ENCODE measurements around the gene TARS2.

The TARS2 gene

DNA sequence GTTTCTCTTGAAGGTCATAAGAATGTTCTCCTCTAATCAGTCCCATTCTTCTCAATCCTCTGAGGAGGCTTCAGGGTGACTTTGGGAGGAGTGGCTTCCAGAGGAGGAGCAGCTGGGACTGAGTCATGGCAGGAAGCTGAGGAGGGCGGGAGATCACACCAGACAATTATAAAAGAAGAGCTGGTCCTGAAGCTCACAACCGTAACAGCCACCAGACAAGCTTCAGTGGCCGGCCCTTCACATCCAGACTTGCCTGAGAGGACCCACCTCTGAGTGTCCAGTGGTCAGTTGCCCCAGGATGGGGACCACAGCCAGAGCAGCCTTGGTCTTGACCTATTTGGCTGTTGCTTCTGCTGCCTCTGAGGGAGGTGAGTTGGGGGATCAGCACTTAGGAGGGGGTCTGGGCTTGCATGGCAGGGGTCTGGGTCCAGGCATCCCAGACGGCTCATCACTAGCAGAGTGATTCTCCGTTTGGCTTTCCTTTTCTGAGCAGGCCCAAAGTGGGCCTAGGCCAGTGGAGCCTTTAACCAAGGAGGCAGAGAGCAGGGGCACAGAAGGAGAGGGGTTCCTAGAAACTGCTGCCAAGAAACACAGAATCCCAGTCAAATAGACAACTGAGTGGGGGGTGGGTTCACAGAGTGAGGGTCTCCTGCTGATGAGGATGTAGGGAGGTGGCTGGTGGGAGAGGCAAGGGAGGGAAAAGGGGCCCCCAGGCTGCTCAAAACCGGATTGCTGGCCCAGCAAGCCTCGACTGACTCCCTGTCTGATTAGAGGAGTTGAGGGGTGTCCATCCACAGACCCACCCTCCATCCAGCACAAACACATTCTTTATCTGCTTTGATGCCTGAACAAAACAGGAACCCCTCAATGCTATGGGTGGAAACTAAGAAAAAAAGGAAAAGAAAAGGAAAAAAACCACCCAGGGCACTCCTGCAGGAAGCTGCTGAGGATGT, 21.0 kb downstream of the TARS2 start, which contains the start of gene ECM1:
Gene ECM1 (plus strand): TSS at position 198 of the 953 bp plus-strand sequence. CDS start 101 bp downstream, at position 299.
- Histone ChIP-seq H3K27ac (ENCODE audit: insufficient read depth, low read length, poor library complexity, severe bottlenecking) (no peak within 1 kb of the TSS), H3K4me1 (ENCODE audit: control insufficient read depth, insufficient read depth, low read length, poor library complexity, severe bottlenecking) (no peaks in the 10 kb centered on the region), H3K27me3 (replicated peaks; ENCODE audit: control insufficient read depth, insufficient read depth, low read length, poor library complexity, severe bottlenecking) (no peaks in the 10 kb centered on the region), H3K4me3 (ENCODE audit: insufficient read depth, low read depth, low read length, poor library complexity, severe bottlenecking) (no peak within 1 kb of the TSS), H3K36me3 (ENCODE audit: control insufficient read depth, insufficient read depth, low read length) (peaks cover 28% of the 10 kb centered on the region), H3K9me3 (ENCODE audit: control insufficient read depth, low read length) (no peaks in the 10 kb centered on the region)
- DNase-seq: no peak

DNA sequence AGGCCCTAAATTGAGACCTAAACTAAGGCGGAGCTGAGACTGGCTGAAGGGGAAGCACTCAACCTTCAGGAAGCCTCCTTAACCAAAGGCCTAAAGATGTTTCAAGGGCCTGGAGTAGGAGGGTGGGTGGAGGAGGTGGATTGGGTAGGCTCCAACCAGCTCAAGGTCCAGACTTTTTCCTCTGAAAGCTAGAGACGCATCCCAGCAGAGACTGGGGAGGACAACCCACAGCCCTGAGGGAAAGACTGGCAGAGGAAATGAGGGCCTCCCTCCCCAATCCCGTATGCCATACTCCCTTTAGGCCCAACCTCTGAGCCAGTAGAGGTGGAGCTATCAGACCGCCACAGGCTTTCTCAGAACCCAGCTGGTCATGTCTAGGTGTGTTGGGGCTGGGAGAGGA, 21.8 kb downstream of the TARS2 start:
- Histone ChIP-seq H3K27ac (ENCODE audit: insufficient read depth, low read length, poor library complexity, severe bottlenecking) (no peak overlapping the region), H3K9me3 (ENCODE audit: control insufficient read depth, low read length) (no peaks in the 10 kb centered on the region), H3K36me3 (ENCODE audit: control insufficient read depth, insufficient read depth, low read length) (peaks cover 27% of the 10 kb centered on the region), H3K4me3 (ENCODE audit: insufficient read depth, low read depth, low read length, poor library complexity, severe bottlenecking) (no peak overlapping the region), H3K4me1 (ENCODE audit: control insufficient read depth, insufficient read depth, low read length, poor library complexity, severe bottlenecking) (no peaks in the 10 kb centered on the region), H3K27me3 (replicated peaks; ENCODE audit: control insufficient read depth, insufficient read depth, low read length, poor library complexity, severe bottlenecking) (no peaks in the 10 kb centered on the region)
- DNase-seq: no peak

DNA sequence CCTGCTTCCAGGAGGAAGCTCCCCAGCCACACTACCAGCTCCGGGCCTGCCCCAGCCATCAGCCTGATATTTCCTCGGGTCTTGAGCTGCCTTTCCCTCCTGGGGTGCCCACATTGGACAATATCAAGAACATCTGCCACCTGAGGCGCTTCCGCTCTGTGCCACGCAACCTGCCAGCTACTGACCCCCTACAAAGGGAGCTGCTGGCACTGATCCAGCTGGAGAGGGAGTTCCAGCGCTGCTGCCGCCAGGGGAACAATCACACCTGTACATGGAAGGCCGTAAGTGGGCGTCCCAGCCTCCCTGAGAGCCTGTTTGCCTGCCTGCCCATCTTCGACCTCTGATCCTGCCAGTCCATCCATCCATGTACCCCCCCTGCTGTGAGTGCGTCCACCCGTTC, 24.3 kb downstream of the TARS2 start:
- no peaks in the 10 kb centered on the region for H3K9me3 ChIP-seq (ENCODE audit: control insufficient read depth, low read length)
- peaks cover 10% of the 10 kb centered on the region for H3K36me3 ChIP-seq (ENCODE audit: control insufficient read depth, insufficient read depth, low read length)
- no peak overlapping the region for H3K27ac ChIP-seq (ENCODE audit: insufficient read depth, low read length, poor library complexity, severe bottlenecking)
- peaks cover 11% of the 10 kb centered on the region for H3K4me1 ChIP-seq (ENCODE audit: control insufficient read depth, insufficient read depth, low read length, poor library complexity, severe bottlenecking)
- H3K4me3 ChIP-seq (ENCODE audit: insufficient read depth, low read depth, low read length, poor library complexity, severe bottlenecking): no peak overlapping the region
- no peak for DNase-seq
- H3K27me3 ChIP-seq (replicated peaks; ENCODE audit: control insufficient read depth, insufficient read depth, low read length, poor library complexity, severe bottlenecking): no peaks in the 10 kb centered on the region

DNA sequence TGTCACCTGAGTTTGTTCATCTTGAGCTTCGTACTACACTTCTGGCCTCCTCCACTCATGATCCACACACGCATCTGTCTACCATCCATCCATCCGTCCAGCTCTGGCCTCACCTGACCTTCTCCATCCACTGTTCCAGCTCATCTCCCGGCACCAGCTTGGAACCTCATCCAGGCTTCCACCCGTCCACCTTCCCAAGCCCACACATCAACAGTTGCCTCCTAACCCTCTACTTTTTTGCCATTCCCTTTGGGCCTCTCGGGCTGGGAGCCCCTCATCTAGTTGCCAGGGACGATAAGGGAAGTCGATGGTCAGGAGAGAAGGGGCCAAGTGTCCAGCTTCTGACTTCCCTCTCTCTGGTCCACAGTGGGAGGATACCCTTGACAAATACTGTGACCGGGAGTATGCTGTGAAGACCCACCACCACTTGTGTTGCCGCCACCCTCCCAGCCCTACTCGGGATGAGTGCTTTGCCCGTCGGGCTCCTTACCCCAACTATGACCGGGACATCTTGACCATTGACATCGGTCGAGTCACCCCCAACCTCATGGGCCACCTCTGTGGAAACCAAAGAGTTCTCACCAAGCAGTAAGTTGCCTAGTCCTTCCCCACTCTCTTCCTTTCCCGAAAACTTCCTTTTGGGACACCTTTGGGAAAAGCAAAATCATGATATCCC, 24.9 kb downstream of the TARS2 start:
- Histone ChIP-seq H3K9me3 (ENCODE audit: control insufficient read depth, low read length) (no peaks in the 10 kb centered on the region), H3K27me3 (replicated peaks; ENCODE audit: control insufficient read depth, insufficient read depth, low read length, poor library complexity, severe bottlenecking) (no peaks in the 10 kb centered on the region), H3K27ac (ENCODE audit: insufficient read depth, low read length, poor library complexity, severe bottlenecking) (no peak overlapping the region), H3K4me3 (ENCODE audit: insufficient read depth, low read depth, low read length, poor library complexity, severe bottlenecking) (no peak overlapping the region), H3K4me1 (ENCODE audit: control insufficient read depth, insufficient read depth, low read length, poor library complexity, severe bottlenecking) (peaks cover 11% of the 10 kb centered on the region), H3K36me3 (ENCODE audit: control insufficient read depth, insufficient read depth, low read length) (peaks cover 5% of the 10 kb centered on the region)
- no peak for DNase-seq

DNA sequence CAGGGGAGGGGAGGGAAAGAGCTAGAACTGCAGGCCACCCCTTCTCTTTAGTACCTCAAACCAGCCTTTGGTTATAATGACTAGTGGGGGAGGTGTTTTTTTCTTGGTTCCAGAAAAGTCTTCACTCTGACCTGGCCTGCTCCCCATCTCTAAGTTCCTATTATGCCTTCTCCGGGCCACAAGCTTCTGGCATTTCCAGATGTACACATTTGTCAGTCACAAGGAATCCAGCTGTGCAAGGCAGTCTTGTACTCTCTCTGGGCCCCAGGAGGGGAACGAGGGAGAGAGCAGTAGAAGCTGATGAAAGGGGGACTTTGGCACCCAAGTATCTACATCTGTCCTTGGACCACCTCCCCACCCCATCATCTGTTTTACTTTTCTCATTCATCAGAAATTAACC, 25.6 kb downstream of the TARS2 start:
- Histone ChIP-seq H3K9me3 (ENCODE audit: control insufficient read depth, low read length) (no peaks in the 10 kb centered on the region), H3K36me3 (ENCODE audit: control insufficient read depth, insufficient read depth, low read length) (peaks cover 3% of the 10 kb centered on the region), H3K27ac (ENCODE audit: insufficient read depth, low read length, poor library complexity, severe bottlenecking) (no peak overlapping the region), H3K27me3 (replicated peaks; ENCODE audit: control insufficient read depth, insufficient read depth, low read length, poor library complexity, severe bottlenecking) (no peaks in the 10 kb centered on the region), H3K4me3 (ENCODE audit: insufficient read depth, low read depth, low read length, poor library complexity, severe bottlenecking) (no peak overlapping the region), H3K4me1 (ENCODE audit: control insufficient read depth, insufficient read depth, low read length, poor library complexity, severe bottlenecking) (peaks cover 11% of the 10 kb centered on the region)
- DNase-seq: no peak

DNA sequence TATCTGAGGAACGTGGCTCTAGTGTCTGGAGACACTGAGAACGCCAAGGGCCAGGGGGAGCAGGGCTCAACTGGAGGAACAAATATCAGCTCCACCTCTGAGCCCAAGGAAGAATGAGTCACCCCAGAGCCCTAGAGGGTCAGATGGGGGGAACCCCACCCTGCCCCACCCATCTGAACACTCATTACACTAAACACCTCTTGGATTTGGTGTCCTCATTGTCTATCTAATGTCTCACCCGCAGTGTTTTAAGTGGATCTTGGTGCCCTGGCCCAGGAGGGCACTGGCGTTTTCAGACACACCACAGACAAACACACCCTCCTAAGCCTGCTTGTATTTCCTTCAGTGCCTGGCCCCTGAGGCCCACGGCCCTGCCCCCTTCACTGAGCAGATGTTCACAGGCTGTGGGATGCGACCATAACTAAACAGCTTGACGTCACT, 26.2 kb downstream of the TARS2 start:
- H3K4me1 ChIP-seq (ENCODE audit: control insufficient read depth, insufficient read depth, low read length, poor library complexity, severe bottlenecking): peaks cover 11% of the 10 kb centered on the region
- DNase-seq: no peak
- no peaks in the 10 kb centered on the region for H3K9me3 ChIP-seq (ENCODE audit: control insufficient read depth, low read length)
- no peak overlapping the region for H3K4me3 ChIP-seq (ENCODE audit: insufficient read depth, low read depth, low read length, poor library complexity, severe bottlenecking)
- H3K27ac ChIP-seq (ENCODE audit: insufficient read depth, low read length, poor library complexity, severe bottlenecking): no peak overlapping the region
- no peaks in the 10 kb centered on the region for H3K27me3 ChIP-seq (replicated peaks; ENCODE audit: control insufficient read depth, insufficient read depth, low read length, poor library complexity, severe bottlenecking)
- H3K36me3 ChIP-seq (ENCODE audit: control insufficient read depth, insufficient read depth, low read length): no peaks in the 10 kb centered on the region

DNA sequence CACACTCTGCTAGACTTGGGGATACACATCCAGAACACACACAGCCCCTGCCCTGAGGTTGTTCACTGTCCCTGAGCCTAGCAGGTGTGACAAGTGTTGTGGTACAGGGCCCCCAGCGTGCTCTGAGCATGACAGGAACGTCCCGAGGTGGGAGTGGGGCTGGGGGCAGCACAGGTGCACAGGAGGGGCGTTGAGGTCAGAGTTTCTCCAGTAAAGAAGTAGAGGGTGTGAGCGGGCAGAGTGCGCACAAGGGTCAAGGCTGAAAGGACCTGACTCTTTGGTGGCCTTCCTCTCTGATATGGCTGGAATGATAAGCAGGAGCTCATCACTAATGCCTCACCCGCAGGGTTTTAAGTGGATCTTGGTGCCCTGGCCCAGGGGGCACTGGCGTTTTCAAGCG, 27.0 kb downstream of the TARS2 start:
- no peaks in the 10 kb centered on the region for H3K36me3 ChIP-seq (ENCODE audit: control insufficient read depth, insufficient read depth, low read length)
- H3K4me1 ChIP-seq (ENCODE audit: control insufficient read depth, insufficient read depth, low read length, poor library complexity, severe bottlenecking): peaks cover 11% of the 10 kb centered on the region
- no peak for DNase-seq
- no peak overlapping the region for H3K27ac ChIP-seq (ENCODE audit: insufficient read depth, low read length, poor library complexity, severe bottlenecking)
- H3K9me3 ChIP-seq (ENCODE audit: control insufficient read depth, low read length): no peaks in the 10 kb centered on the region
- no peak overlapping the region for H3K4me3 ChIP-seq (ENCODE audit: insufficient read depth, low read depth, low read length, poor library complexity, severe bottlenecking)
- H3K27me3 ChIP-seq (replicated peaks; ENCODE audit: control insufficient read depth, insufficient read depth, low read length, poor library complexity, severe bottlenecking): no peaks in the 10 kb centered on the region

DNA sequence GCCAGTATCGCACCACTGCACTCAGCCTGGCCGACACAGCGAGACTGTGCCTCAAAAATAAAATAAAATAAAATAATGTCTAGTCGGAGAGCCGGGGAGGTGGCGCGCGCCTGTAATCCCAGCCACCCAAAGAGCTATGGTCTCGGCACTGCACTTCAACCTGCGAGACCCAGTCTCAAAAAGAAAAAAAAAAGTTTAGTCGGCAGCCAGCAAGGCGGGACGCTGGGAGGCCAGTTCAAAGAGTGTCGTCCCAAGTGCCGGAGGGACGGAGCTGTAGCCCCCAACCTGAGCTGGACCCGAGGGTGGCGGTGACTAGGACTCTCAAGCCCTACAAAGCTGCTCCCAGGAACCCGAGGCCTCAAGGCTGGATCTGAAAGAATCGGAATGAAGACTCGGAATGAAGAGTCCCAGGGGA, 27.7 kb downstream of the TARS2 start:
- no peaks in the 10 kb centered on the region for H3K27me3 ChIP-seq (replicated peaks; ENCODE audit: control insufficient read depth, insufficient read depth, low read length, poor library complexity, severe bottlenecking)
- no peaks in the 10 kb centered on the region for H3K36me3 ChIP-seq (ENCODE audit: control insufficient read depth, insufficient read depth, low read length)
- no peak for DNase-seq
- peaks cover 11% of the 10 kb centered on the region for H3K4me1 ChIP-seq (ENCODE audit: control insufficient read depth, insufficient read depth, low read length, poor library complexity, severe bottlenecking)
- H3K4me3 ChIP-seq (ENCODE audit: insufficient read depth, low read depth, low read length, poor library complexity, severe bottlenecking): peak overlapping the region; percentile 69
- H3K9me3 ChIP-seq (ENCODE audit: control insufficient read depth, low read length): no peaks in the 10 kb centered on the region
- H3K27ac ChIP-seq (ENCODE audit: insufficient read depth, low read length, poor library complexity, severe bottlenecking): peak overlapping the region; percentile 59

DNA sequence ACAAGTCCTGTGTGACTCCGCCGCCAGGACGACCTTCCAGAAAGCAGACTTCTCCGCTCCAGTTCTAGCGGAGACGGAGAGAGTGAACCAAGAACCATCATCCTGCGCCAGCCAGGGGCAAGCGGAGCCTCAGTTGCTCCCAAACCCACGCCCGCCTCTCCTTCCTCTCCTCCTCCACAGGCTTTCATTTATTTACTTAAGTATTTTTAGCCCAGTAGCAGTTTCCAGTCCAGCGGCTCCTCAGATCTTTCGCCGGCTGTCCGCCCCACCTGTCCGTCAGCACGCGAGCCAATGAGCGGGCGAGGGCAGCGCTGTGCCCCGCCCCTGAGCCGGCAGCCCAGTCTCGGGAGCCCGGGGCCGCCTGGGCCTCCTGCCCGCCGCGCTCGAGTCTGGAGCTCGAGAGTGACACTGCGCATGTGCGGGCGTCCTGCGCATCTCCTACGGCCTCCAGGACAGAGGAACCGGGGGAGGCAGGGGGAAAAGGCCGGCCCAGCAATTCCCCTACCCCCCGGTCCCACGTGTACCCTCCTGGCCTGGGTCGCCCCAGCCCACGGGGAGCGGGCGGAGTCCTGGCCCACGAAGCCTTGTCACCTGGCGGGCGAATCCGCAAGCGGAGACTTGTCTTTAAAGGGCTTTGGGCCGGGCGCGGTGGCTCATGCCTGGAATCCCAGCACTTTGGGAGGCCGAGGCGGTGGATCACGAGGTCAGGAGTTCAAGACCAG, 28.3 kb downstream of the TARS2 start, which contains the start of gene FALEC:
Gene FALEC (plus strand): TSS at position 425 of the 722 bp plus-strand sequence.
- peak within 1 kb of the TSS; percentile 59 for H3K27ac ChIP-seq (ENCODE audit: insufficient read depth, low read length, poor library complexity, severe bottlenecking)
- H3K36me3 ChIP-seq (ENCODE audit: control insufficient read depth, insufficient read depth, low read length): no peaks in the 10 kb centered on the region
- H3K9me3 ChIP-seq (ENCODE audit: control insufficient read depth, low read length): no peaks in the 10 kb centered on the region
- H3K4me1 ChIP-seq (ENCODE audit: control insufficient read depth, insufficient read depth, low read length, poor library complexity, severe bottlenecking): peaks cover 11% of the 10 kb centered on the region
- H3K27me3 ChIP-seq (replicated peaks; ENCODE audit: control insufficient read depth, insufficient read depth, low read length, poor library complexity, severe bottlenecking): no peaks in the 10 kb centered on the region
- peak within 1 kb of the TSS; percentile 69 for H3K4me3 ChIP-seq (ENCODE audit: insufficient read depth, low read depth, low read length, poor library complexity, severe bottlenecking)
- DNase-seq: peak; percentile 83 to 89 (median 83)
